Astrocyte of the cerebellum (primary cell): ENCODE results near the gene CCNH.

ENCODE experiments used
- DNase-seq: peaks from one replicate; pipeline ENCODE4 v3.0.0-alpha.2; 2011; ENCODE audit warnings: low read depth
- H3K4me3 ChIP-seq: 2 replicates; pipeline ENCODE4 v1.5.1; 2011; ENCODE audit warnings: mild to moderate bottlenecking, low read depth, low read length, moderate library complexity
- CTCF ChIP-seq: IDR thresholded peaks from 2 replicates; pipeline ENCODE4 v1.5.1; 2012; ENCODE audit warnings: low read length, low read depth, moderate library complexity, mild to moderate bottlenecking; ENCODE audit errors: missing control alignments
- in situ Hi-C: cut with HindIII; loops from 2 replicates; pipeline ENCODE4 v1.10.0; 2017; ENCODE audit warnings: low sequenced_read_pairs

The CCNH gene

GRCh38 chr5:87412630-87413342 lies at the start of gene CCNH:
Gene CCNH, minus strand, starts transcription at chr5:87412930. Its CDS starts 136 bp downstream, at chr5:87412794.
- in situ Hi-C loops = loop anchor here (25.0 kb wide), 1 partner anchor 1275 kb away; no protein-coding TSS in a partner anchor
- no peak for TF ChIP-seq CTCF
- peak within 1 kb of the TSS; percentile 95 for H3K4me3 ChIP-seq

GRCh38 chr5:87457706-87458105 lies 45.0 kb upstream of the CCNH start:
- DNase-seq = no peak
- TF ChIP-seq CTCF = no peak
- H3K4me3 ChIP-seq = no peak overlapping the region
- in situ Hi-C loops = no loop called here

More at GRCh38 chr5:87412630-87413342, at the start of gene CCNH:
- peak; percentile 98 for DNase-seq

GRCh38 chr5:87453801-87454200 lies 41.1 kb upstream of the CCNH start:
- no peak for TF ChIP-seq CTCF
- H3K4me3 ChIP-seq = no peak overlapping the region
- DNase-seq = no peak
- in situ Hi-C loops = no loop called here

GRCh38 chr5:87452837-87453236 lies 40.1 kb upstream of the CCNH start:
- in situ Hi-C loops = no loop called here
- H3K4me3 ChIP-seq = no peak overlapping the region
- DNase-seq = no peak
- no peak for TF ChIP-seq CTCF

GRCh38 chr5:87442419-87442818 lies 29.7 kb upstream of the CCNH start:
- no peak for TF ChIP-seq CTCF
- DNase-seq = no peak
- in situ Hi-C loops = no loop called here
- no peak overlapping the region for H3K4me3 ChIP-seq

- no peak for TF ChIP-seq CTCF
- DNase-seq = no peak
- in situ Hi-C loops = no loop called here
- no peak overlapping the region for H3K4me3 ChIP-seq
These were observed 25.5 kb upstream of the CCNH start for GRCh38 chr5:87438231-87438630.

- in situ Hi-C loops = no loop called here
- DNase-seq = no peak
- H3K4me3 ChIP-seq = no peak overlapping the region
- no peak for TF ChIP-seq CTCF
These were observed 25.0 kb upstream of the CCNH start for GRCh38 chr5:87437724-87438123.
